Activated CD4-positive, alpha-beta T cell treated with anti-CD3 and anti-CD28 coated beads for 24 hours (primary cell): ENCODE measurements around the gene AKR1B15.

ENCODE experiments used
- DNase-seq, 2 donors: peaks; one replicate each; pipeline ENCODE4 v3.0.0-alpha.2; 2020; ENCODE audit warnings: low read depth in 2 of 2

AKR1B15 gene

DNA sequence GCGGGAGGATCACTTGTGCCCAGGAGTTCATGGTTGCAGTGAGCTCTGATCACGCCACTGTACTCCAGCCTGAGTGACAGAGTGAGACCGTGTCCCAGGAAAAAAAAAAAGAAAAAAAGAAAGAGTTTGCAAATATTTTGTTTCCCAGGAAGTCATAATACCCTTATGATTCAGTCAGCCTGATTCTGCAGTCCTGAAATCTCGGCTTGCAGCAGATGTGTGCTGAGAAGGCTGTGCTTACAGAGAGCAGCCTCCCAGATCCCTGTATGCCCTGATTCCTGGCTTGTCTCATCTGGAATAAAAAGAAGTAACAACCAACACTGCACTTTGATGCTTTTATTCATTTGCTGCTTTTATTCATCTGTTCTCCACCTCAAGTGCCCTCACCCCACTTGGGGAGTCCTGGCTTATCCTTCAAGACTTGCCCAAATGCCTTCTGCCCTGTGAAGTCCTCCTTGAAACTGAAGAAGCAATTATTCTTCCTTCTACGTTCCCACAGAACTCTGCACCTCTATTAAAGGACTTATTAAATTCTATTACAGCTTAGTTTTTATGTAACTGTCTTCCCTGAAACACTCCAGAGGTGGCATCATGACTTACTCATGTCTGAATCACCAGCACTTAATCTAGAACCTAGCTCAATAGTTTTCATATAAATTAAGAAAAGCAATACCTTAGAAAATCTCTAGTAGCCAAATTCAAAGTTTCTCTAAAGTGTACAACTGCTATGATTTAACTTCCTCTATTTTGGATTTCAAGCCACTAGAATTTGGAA is 70.0 kb downstream of the AKR1B15 start:
- no peak for DNase-seq

DNA sequence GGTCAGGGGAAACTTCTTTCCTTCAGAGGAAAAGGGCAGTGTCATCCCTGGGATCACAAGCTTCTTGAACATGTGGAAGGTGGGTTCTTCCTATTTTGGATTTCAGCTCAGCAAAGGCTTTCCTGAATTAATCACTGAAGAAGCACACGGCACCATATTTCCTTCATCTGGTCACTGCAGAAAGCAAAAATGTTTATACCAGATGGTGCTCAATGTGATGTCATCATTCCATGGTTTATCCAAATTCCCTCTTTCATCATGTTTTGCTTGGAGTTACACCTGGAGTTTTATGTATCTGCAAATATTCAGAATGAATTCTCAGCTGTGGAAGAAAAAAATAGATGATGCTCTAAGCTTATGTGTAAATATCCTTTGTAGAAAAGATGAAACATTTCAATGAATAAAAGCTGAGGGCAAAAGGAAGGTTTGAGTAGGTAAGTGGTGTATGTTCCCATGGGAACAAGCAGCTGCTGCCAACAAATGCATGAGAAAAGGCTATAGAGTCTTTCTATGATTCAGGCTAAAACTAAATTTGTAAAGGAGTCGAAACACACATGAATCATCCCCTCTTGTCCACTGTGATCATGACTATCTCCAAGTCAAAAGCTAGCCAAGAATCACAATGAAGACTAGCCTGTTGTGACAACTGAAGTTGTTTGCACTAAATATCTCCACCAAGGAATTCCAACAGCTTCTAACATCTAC is 70.9 kb downstream of the AKR1B15 start:
- no peak for DNase-seq

DNA sequence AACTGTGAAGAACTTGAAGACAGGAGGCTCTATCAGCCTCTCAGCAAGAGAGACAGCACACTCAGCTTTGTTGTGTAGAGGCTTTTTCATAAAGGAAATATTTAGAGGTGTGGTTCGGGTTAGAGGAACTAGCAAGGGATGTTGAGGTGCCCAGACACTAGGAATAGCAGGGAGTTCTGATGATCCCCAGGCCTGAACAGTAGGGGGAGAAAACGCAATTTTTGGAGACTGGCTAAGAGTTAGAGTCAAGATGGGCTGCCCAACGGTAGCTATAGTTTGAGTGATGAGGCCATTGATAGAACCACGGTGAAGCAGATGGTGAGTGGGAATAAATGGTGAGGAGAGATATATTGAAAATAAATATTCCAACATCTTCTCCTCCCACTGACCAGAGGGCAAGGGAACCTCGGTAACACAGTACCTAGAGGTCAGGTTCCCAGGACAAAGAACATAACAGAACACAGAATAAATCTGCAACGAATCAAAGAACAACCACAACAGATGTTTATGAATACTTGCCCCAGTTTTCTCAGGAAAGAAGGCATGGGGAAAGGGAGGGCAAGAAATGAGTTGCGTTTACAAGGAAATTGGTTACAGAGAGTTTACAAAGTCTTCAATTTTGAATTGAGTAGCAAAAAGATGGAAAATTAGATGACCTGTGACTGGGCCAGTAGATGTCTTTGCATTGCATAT is 73.5 kb downstream of the AKR1B15 start:
- no peak for DNase-seq

DNA sequence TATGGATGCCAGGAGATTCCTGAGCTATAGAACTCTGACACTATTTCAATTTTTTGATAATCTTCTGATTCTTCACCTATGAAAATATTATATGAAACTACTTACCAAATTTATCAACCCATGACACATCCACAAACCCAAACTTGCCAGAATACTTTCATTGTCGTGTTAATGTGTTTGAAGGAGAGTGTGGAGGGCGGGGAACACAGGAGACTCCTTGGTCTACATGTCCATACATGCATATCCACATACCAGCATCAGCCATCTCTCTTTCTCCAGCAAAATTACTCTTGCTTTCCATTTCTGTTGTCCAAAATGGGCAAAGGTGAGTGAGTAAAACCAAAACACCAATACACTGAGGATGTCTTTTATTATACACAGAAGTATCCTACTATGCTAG is 74.3 kb downstream of the AKR1B15 start:
- DNase-seq = no peak

DNA sequence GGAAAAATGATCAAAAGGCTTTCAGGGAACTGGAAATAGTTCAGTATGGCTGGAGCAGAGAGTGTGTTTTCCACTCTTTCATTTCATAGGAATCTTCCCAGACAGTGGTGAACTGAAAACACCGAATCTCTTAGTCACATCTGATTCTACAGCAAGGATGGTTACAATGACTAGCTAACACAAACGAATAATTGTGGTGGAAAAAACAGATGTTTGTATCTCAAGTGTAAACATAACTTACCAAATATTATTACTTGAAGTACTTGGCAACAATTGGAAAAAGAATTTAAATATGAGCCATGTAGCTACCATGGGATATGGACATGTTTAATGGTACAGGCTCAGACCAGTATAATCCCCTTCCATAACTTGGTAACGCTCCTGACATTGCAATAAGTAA is 76.6 kb downstream of the AKR1B15 start:
- DNase-seq = no peak

DNA sequence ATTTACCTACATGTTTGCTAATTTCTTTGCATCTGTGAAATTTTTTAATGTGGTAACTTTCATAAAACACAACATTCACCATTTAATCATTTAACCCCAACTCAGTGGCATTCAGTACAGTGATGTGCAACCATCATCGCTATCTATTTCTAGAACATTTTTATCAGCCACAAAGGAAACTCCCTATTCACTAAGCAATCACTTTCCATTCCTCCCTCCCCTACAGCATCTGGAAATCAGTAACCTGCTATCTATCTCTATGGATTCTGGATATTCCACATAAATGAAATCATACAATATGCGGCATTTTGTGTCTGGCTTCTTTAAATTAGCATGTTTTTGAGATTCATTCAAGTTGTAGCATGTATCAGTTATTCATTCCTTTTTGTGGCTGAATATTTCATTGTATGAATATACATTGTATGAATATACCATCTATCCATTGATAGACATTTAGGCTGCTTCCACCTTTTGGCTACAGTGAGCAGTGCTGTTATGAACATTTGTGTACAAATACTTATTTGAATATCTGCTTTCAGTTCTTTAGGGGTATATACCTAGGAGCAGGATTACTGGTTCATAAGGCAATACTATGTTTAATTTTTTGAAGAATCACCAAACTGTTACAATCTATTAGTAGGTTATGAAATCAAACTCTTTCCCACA is 78.3 kb downstream of the AKR1B15 start:
- DNase-seq = no peak

DNA sequence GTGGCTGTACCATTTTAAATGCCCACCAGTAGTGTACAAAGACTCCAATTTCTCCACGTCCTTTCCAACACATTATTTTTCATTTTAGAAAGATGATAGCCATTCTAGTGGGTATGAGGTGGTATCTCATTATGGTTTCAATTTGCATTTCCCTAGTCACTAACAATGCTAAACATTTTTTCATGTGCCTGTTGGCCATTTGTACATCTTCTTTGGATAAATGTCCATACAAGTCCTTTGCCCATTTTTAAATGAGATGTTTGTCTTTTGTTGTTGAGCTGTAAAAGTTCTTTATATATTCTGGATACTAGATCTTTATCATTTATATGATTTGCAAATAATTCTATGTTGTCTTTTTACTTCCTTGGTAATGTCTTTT is 78.9 kb downstream of the AKR1B15 start:
- DNase-seq = no peak

DNA sequence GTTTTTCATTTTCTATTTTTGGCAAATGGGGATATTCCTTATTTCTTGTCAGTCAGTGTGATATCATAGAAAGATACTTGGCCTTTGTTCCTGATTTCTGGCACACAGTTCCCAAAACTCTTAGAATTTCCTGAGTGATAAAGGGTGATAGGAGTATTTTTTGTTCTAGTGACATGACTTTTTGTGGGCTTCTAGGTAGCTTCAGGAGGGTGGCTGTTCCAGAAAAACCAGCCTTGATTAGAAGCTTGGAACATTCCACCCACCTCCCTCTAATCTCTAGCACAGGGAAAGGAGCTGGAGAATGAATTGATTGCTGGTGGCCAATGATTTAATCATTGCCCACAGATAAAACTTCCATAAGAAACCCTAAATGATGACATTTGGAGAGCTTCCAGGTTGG is 80.5 kb downstream of the AKR1B15 start:
- DNase-seq = no peak
